HCT116 (cell line): ENCODE measurements around the gene EFCAB5. TPM values are rescaled to one million over a fixed set of nuclear protein-coding genes. Genes with fewer than 3 reads are reported as not detected.

Source experiments
- ATAC-seq: fragments of 200-7000 bp; cut with Tn5 transposase; 2 replicates; pipeline ENCODE4 v1.9.1; 2020; ENCODE audit warnings: mild to moderate bottlenecking, moderate library complexity
- BruUV-seq: library from RNA; stranded (reverse); fragments of 400-500 nt; replicated peaks from 2 replicates; lab custom pipeline; 2021; lab: Mats Ljungman, UMichigan
- CTCF ChIA-PET: fragments of 300-600 bp; sonication (Branson Sonifier 250); formaldehyde crosslinking; loops from one replicate; lab custom pipeline; 2021; ENCODE audit warnings: antibody characterized with exemption; lab: Charles Lee
- POLR2A ChIA-PET: fragments of 300-600, 350-600 bp; sonication (Branson Sonifier 250); formaldehyde crosslinking; loops from one replicate; lab custom pipeline; 2021; ENCODE audit warnings: antibody characterized with exemption; lab: Charles Lee
- RAD21 ChIA-PET, 2 experiments: fragments of 300-600 bp; sonication (Branson Sonifier 250); formaldehyde crosslinking; loops; one replicate each; lab custom pipeline; 2023; ENCODE audit warnings: low total read pairs in 2 of 2; ENCODE audit not compliant: uncharacterized antibody in 2 of 2, unreplicated experiment in 2 of 2, low non-redundant PET in 1 of 2; lab: Charles Lee
- DNase-seq: peaks from one replicate; pipeline ENCODE4 v3.0.0-alpha.2; 2010; ENCODE audit warnings: low read depth, low spot score
- H2AFZ ChIP-seq: fragments of 200-600 bp; shearing (Covaris generic), sonication (generic); 2 replicates; pipeline ENCODE4 v1.6.1; 2017; ENCODE audit warnings: low read depth, mixed run types, mixed read lengths, antibody characterized with exemption, low read length; ENCODE audit not compliant: poor library complexity, severe bottlenecking
- H3K27ac ChIP-seq: 2 replicates; pipeline ENCODE4 v1.5.1; 2012; ENCODE audit warnings: low read depth, low read length
- H3K27me3 ChIP-seq: fragments of 200-600 bp; sonication (generic); 2 replicates; pipeline ENCODE4 v1.6.1; 2016; ENCODE audit warnings: mixed run types, low read length, mixed read lengths; ENCODE audit not compliant: insufficient read depth
- H3K36me3 ChIP-seq, 2 experiments: fragments of 200-500 bp in 1 of 2; fragments of 200-600 bp in 1 of 2; sonication (Bioruptor generic) in 1 of 2; sonication (generic) in 1 of 2; 2 replicates each; pipeline versions ENCODE4 v1.5.1 to v1.6.1; 2014 to 2016; ENCODE audit warnings: low read length in 2 of 2, inconsistent platforms in 1 of 2, mixed read lengths in 1 of 2, mixed run types in 1 of 2; ENCODE audit not compliant: insufficient read depth in 2 of 2, control insufficient read depth in 1 of 2
- H3K4me1 ChIP-seq, 2 experiments: fragments of 200-600 bp in 1 of 2; sonication (generic) in 1 of 2; 2 replicates each; pipeline versions ENCODE4 v1.5.1 to v1.6.1; 2012 to 2017; ENCODE audit warnings: low read length in 2 of 2, inconsistent platforms in 1 of 2, mild to moderate bottlenecking in 1 of 2, mixed read lengths in 1 of 2, mixed run types in 1 of 2, moderate library complexity in 1 of 2; ENCODE audit not compliant: insufficient read depth in 2 of 2, control insufficient read depth in 1 of 2
- H3K4me2 ChIP-seq: fragments of 200-600 bp; sonication (generic); 2 replicates; pipeline ENCODE4 v1.6.1; 2017; ENCODE audit warnings: mixed run types, low read length, mixed read lengths
- H3K4me3 ChIP-seq, 2 experiments: fragments of 200-600 bp in 1 of 2; sonication (generic) in 1 of 2; replicated peaks in 1 of 2; 2 replicates each; pipeline ENCODE4 v1.5.1; 2011 to 2016; ENCODE audit warnings: low read length in 2 of 2, control low read depth in 1 of 2, low read depth in 1 of 2, mild to moderate bottlenecking in 1 of 2, mixed read lengths in 1 of 2, mixed run types in 1 of 2
- H3K79me2 ChIP-seq: fragments of 200-600 bp; sonication (generic); 2 replicates; pipeline ENCODE4 v1.6.1; 2017; ENCODE audit warnings: mild to moderate bottlenecking, mixed run types, low read length, moderate library complexity, mixed read lengths; ENCODE audit not compliant: insufficient read depth
- H3K9ac ChIP-seq: fragments of 200-600 bp; sonication (generic); 2 replicates; pipeline ENCODE4 v1.6.1; 2016; ENCODE audit warnings: low read length, mixed read lengths
- H3K9me2 ChIP-seq: fragments of 200-600 bp; sonication (generic), shearing (Covaris generic); 2 replicates; pipeline ENCODE4 v1.6.1; 2017; ENCODE audit warnings: mixed run types, mild to moderate bottlenecking, moderate library complexity; ENCODE audit not compliant: insufficient read depth
- H3K9me3 ChIP-seq, 2 experiments: fragments of 200-500 bp in 1 of 2; fragments of 200-600 bp in 1 of 2; sonication (Bioruptor generic) in 1 of 2; sonication (generic) in 1 of 2; 2 replicates each; pipeline ENCODE4 v1.6.1; 2014 to 2017; ENCODE audit warnings: low read length in 2 of 2, mixed read lengths in 2 of 2, inconsistent platforms in 1 of 2, low read depth in 1 of 2, mild to moderate bottlenecking in 1 of 2, mixed run types in 1 of 2, moderate library complexity in 1 of 2; ENCODE audit not compliant: control insufficient read depth in 1 of 2, insufficient read depth in 1 of 2
- H4K20me1 ChIP-seq: fragments of 200-600 bp; sonication (generic), shearing (Covaris generic); 2 replicates; pipeline ENCODE4 v1.6.1; 2017; ENCODE audit warnings: mixed run types, mild to moderate bottlenecking, moderate library complexity; ENCODE audit not compliant: insufficient read depth
- CBX3 ChIP-seq: IDR thresholded peaks from 2 replicates; pipeline ENCODE4 v1.6.1; 2012; ENCODE audit warnings: low read depth
- RAD21 ChIP-seq: IDR thresholded peaks from 2 replicates; pipeline ENCODE4 v1.6.1; 2012; ENCODE audit warnings: low read depth, mild to moderate bottlenecking
- SRF ChIP-seq: IDR thresholded peaks from 2 replicates; pipeline ENCODE4 v1.6.1; 2012; ENCODE audit warnings: low read depth
- ZNF274 ChIP-seq: fragments of 200-500 bp; sonication (Bioruptor generic); IDR thresholded peaks from 2 replicates; pipeline ENCODE4 v1.6.1; 2014; ENCODE audit warnings: mild to moderate bottlenecking, low read depth, low read length, inconsistent platforms
- intact Hi-C: fragments of 100-400 bp; cut with micrococcal nuclease; formaldehyde crosslinking; loops from 2 replicates; pipeline ENCODE4 v1.10.0; 2022
- total RNA-seq: library from RNA; stranded (reverse); gene quantifications from one replicate; pipeline ENCODE4 v1.2.1, GENCODE V29; 2021; ENCODE audit not compliant: unreplicated experiment
- TF ChIP-seq, protein P1 (sequence below): IDR thresholded peaks from 2 replicates; pipeline ENCODE4 v1.6.1; 2012
- TF ChIP-seq, protein P2 (sequence below), 3 experiments: fragments of 200-600 bp in 1 of 3; sonication (generic) in 1 of 3; IDR thresholded peaks in 2 of 3; conservative IDR thresholded peaks in 1 of 3; 2 replicates each; pipeline ENCODE4 v1.5.1; 2012 to 2017; ENCODE audit warnings: low read depth in 2 of 3, low read length in 2 of 3, antibody characterized with exemption in 1 of 3, borderline replicate concordance in 1 of 3, control low read depth in 1 of 3, mild to moderate bottlenecking in 1 of 3, mixed read lengths in 1 of 3, mixed run types in 1 of 3, moderate library complexity in 1 of 3; ENCODE audit not compliant: insufficient read depth in 1 of 3
- TF ChIP-seq, protein P3 (sequence below): IDR thresholded peaks from 2 replicates; pipeline ENCODE4 v1.6.1; 2011; ENCODE audit warnings: mild to moderate bottlenecking, low read length, moderate library complexity; ENCODE audit not compliant: insufficient replicate concordance; ENCODE audit errors: extremely low read depth

Gene EFCAB5
- total RNA-seq, 1 experiment from 2014 or later, result 0.17 TPM

DNA sequence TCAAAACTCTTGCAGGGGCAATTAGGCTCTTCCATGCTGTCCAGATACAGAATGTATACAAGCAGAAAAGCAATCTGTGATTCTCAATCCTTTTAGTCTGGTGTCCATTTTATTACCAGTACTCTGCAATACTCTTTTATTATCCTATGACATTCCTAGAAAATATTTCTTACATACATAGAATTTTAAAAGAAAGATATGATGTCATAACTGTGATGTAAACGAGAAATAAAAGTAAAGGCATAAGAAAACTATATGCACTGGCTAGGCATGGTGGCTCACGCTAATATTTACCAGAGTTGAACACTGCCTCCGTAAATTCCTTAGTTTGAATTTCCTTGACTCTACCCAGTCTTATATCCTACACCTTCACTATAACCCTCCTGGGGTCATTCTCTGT lies 55.0 kb downstream of the EFCAB5 start:
- no peak overlapping the region for H3K4me3 ChIP-seq
- no TSS peak for BruUV-seq
- ChIA-PET CTCF (no interaction called here), POLR2A (interaction anchor here (0.5 kb wide), 1 partner anchor 8 kb away, joined by 3 read pairs; no protein-coding TSS in a partner anchor), RAD21 (no interaction called here)
- no peaks in the 10 kb centered on the region for H3K27me3 ChIP-seq
- no peaks in the 10 kb centered on the region for H3K9me2 ChIP-seq
- H3K4me1 ChIP-seq, result no peaks in the 10 kb centered on the region
- H4K20me1 ChIP-seq, result no peaks in the 10 kb centered on the region
- no peaks in the 10 kb centered on the region for H3K79me2 ChIP-seq
- no peak overlapping the region for H2AFZ ChIP-seq
- no peak overlapping the region for H3K4me2 ChIP-seq
- H3K27ac ChIP-seq, result no peak overlapping the region
- TF ChIP-seq RAD21 (no peak), ZNF274 (no peak), SRF (no peak), CBX3 (no peak)
- TF ChIP-seq, protein P1, sequence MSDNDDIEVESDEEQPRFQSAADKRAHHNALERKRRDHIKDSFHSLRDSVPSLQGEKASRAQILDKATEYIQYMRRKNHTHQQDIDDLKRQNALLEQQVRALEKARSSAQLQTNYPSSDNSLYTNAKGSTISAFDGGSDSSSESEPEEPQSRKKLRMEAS, result no peak
- ATAC-seq (no peak), DNase-seq (no peak)
- intact Hi-C loops, result no loop called here
- no peaks in the 10 kb centered on the region for H3K9me3 ChIP-seq
- H3K9ac ChIP-seq, result no peak overlapping the region
- no peaks in the 10 kb centered on the region for H3K36me3 ChIP-seq

DNA sequence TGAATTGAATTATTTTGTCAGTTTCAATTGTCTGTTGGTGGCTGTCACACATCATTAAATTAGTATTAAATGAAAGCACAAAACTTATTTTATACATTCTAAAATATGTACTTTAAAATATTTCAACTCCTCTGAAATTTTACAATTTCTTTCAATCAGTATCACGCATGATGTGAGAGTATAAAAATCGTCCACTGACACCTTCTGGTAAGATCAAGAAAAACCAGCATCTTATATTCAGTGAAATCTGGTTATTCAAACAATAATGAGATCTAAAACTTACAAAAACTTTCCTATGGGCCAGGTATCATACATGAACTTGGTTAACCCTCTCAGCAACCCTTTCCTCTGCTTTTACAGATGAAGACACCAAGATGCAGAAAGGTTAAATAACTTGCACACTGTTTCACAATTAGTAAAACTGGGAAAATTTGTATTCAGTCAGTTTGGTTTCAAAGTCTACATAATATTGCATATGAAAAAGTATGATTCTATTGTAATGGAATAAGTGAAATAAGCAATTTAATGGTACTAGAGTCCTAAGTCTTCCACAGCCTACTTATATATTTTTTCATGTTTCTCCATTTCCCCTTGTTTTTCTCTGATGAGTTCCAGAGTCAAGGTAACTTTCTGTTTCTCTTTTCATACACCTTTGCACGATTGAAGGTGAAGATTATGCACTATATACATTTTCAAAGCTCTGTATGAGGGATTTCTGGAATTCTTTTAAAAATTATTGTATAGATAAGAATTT lies 58.7 kb downstream of the EFCAB5 start:
- Histone ChIP-seq H3K4me1 (no peaks in the 10 kb centered on the region), H3K9me3 (no peaks in the 10 kb centered on the region), H2AFZ (peak overlapping the region; percentile 44), H3K4me2 (no peak overlapping the region), H3K9ac (no peak overlapping the region), H3K9me2 (no peaks in the 10 kb centered on the region), H3K27me3 (no peaks in the 10 kb centered on the region), H3K79me2 (no peaks in the 10 kb centered on the region), H3K27ac (no peak overlapping the region), H3K4me3 (no peak overlapping the region), H3K36me3 (no peaks in the 10 kb centered on the region), H4K20me1 (no peaks in the 10 kb centered on the region)
- no TSS peak for BruUV-seq
- TF ChIP-seq, protein P2, sequence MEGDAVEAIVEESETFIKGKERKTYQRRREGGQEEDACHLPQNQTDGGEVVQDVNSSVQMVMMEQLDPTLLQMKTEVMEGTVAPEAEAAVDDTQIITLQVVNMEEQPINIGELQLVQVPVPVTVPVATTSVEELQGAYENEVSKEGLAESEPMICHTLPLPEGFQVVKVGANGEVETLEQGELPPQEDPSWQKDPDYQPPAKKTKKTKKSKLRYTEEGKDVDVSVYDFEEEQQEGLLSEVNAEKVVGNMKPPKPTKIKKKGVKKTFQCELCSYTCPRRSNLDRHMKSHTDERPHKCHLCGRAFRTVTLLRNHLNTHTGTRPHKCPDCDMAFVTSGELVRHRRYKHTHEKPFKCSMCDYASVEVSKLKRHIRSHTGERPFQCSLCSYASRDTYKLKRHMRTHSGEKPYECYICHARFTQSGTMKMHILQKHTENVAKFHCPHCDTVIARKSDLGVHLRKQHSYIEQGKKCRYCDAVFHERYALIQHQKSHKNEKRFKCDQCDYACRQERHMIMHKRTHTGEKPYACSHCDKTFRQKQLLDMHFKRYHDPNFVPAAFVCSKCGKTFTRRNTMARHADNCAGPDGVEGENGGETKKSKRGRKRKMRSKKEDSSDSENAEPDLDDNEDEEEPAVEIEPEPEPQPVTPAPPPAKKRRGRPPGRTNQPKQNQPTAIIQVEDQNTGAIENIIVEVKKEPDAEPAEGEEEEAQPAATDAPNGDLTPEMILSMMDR (IDR thresholded peaks at IDR 0.05 in 2 of 3, conservative IDR thresholded peaks at IDR 0.05 in 1 of 3; ENCODE audit: borderline replicate concordance in 1 of 3, insufficient read depth in 1 of 3, low read depth in 2 of 3, low read length in 2 of 3), result peak in 2 of 3 experiments; percentile 22 to 30; a peak in 1 of 6 replicates
- TF ChIP-seq, protein P3, sequence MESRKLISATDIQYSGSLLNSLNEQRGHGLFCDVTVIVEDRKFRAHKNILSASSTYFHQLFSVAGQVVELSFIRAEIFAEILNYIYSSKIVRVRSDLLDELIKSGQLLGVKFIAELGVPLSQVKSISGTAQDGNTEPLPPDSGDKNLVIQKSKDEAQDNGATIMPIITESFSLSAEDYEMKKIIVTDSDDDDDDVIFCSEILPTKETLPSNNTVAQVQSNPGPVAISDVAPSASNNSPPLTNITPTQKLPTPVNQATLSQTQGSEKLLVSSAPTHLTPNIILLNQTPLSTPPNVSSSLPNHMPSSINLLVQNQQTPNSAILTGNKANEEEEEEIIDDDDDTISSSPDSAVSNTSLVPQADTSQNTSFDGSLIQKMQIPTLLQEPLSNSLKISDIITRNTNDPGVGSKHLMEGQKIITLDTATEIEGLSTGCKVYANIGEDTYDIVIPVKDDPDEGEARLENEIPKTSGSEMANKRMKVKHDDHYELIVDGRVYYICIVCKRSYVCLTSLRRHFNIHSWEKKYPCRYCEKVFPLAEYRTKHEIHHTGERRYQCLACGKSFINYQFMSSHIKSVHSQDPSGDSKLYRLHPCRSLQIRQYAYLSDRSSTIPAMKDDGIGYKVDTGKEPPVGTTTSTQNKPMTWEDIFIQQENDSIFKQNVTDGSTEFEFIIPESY, result no peak
- TF ChIP-seq RAD21, result peak; percentile 50; the same call in 1 of the 2 replicates
- no peak for DNase-seq
- CTCF ChIA-PET, result interaction anchor here (1.2 to 1.5 kb wide), 3 partner anchors 93 to 360 kb away, joined by 3 to 4 read pairs (median 3); no protein-coding TSS in a partner anchor
- peak; percentile 42; the same call in 1 of the 2 replicates for ATAC-seq
- RAD21 ChIA-PET, result interaction anchor here in 1 of 2 experiments (0.5 kb wide), 1 partner anchor 196 kb away, joined by 3 read pairs; no protein-coding TSS in a partner anchor
- intact Hi-C loops, result loop anchor here (1.0 kb wide), 1 partner anchor 361 kb away; no protein-coding TSS in a partner anchor
- POLR2A ChIA-PET, result no interaction called here
